SK-N-DZ (cell line): ENCODE results near the gene ANKRD22.

Source experiments
- DNase-seq: peaks from one replicate; pipeline ENCODE4 v3.0.0-alpha.2; 2015; ENCODE audit warnings: low spot score

Gene ANKRD22

GRCh38 chr10:88879534-88880281 is 28.1 kb upstream of the ANKRD22 start, which contains the start of gene STAMBPL1:
Gene STAMBPL1, plus strand, starts transcription at chr10:88880245. Its CDS starts 21,464 bp downstream, at chr10:88901709.
- DNase-seq, result no peak

- no peak for DNase-seq
Measured at GRCh38 chr10:88877298-88877697, 25.7 kb upstream of the ANKRD22 start.

- DNase-seq, result no peak
Measured at GRCh38 chr10:88875081-88875480, 23.4 kb upstream of the ANKRD22 start.

- no peak for DNase-seq
Measured at GRCh38 chr10:88874281-88874680, 22.6 kb upstream of the ANKRD22 start.

GRCh38 chr10:88873757-88874156 is 22.1 kb upstream of the ANKRD22 start:
- DNase-seq, result no peak

GRCh38 chr10:88870089-88870488 is 18.4 kb upstream of the ANKRD22 start:
- DNase-seq, result no peak

GRCh38 chr10:88866454-88866853 is 14.8 kb upstream of the ANKRD22 start:
- no peak for DNase-seq

GRCh38 chr10:88865281-88865876 is 13.7 kb upstream of the ANKRD22 start:
- no peak for DNase-seq

GRCh38 chr10:88861036-88861435 is 9.4 kb upstream of the ANKRD22 start:
- no peak for DNase-seq

- no peak for DNase-seq
Measured at GRCh38 chr10:88858491-88858890, 6.8 kb upstream of the ANKRD22 start.

- no peak for DNase-seq
Measured at GRCh38 chr10:88857831-88858230, 6.2 kb upstream of the ANKRD22 start.

GRCh38 chr10:88854684-88855083 is 3.0 kb upstream of the ANKRD22 start:
- no peak for DNase-seq

- DNase-seq, result no peak
Measured at GRCh38 chr10:88853155-88853881, 1.7 kb upstream of the ANKRD22 start.

GRCh38 chr10:88852327-88852726 is 683 bp upstream of the ANKRD22 start:
- no peak for DNase-seq

- DNase-seq, result no peak
Measured at GRCh38 chr10:88850712-88851111, 932 bp downstream of the ANKRD22 start.

- no peak for DNase-seq
Measured at GRCh38 chr10:88849234-88849633, 2.4 kb downstream of the ANKRD22 start.

- DNase-seq, result no peak
Measured at GRCh38 chr10:88848499-88848898, 3.1 kb downstream of the ANKRD22 start.

GRCh38 chr10:88843171-88843570 is 8.5 kb downstream of the ANKRD22 start:
- DNase-seq, result no peak

- no peak for DNase-seq
Measured at GRCh38 chr10:88841316-88842111, 10.1 kb downstream of the ANKRD22 start.

- DNase-seq, result no peak
Measured at GRCh38 chr10:88840881-88841280, 10.8 kb downstream of the ANKRD22 start.

GRCh38 chr10:88840104-88840503 is 11.5 kb downstream of the ANKRD22 start:
- no peak for DNase-seq
